HCT116 (cell line): ENCODE measurements around the gene RMDN2. TPM values are rescaled to one million over a fixed set of nuclear protein-coding genes. Genes with fewer than 3 reads are reported as not detected.

ENCODE experiments used
- ATAC-seq: fragments of 200-7000 bp; cut with Tn5 transposase; 2 replicates; pipeline ENCODE4 v1.9.1; 2020; ENCODE audit warnings: mild to moderate bottlenecking, moderate library complexity
- BruUV-seq: library from RNA; stranded (reverse); fragments of 400-500 nt; replicated peaks from 2 replicates; lab custom pipeline; 2021; lab: Mats Ljungman, UMichigan
- CTCF ChIA-PET: fragments of 300-600 bp; sonication (Branson Sonifier 250); formaldehyde crosslinking; loops from one replicate; lab custom pipeline; 2021; ENCODE audit warnings: antibody characterized with exemption; lab: Charles Lee
- POLR2A ChIA-PET: fragments of 300-600, 350-600 bp; sonication (Branson Sonifier 250); formaldehyde crosslinking; loops from one replicate; lab custom pipeline; 2021; ENCODE audit warnings: antibody characterized with exemption; lab: Charles Lee
- RAD21 ChIA-PET, 2 experiments: fragments of 300-600 bp; sonication (Branson Sonifier 250); formaldehyde crosslinking; loops; one replicate each; lab custom pipeline; 2023; ENCODE audit warnings: low total read pairs in 2 of 2; ENCODE audit not compliant: uncharacterized antibody in 2 of 2, unreplicated experiment in 2 of 2, low non-redundant PET in 1 of 2; lab: Charles Lee
- DNase-seq: peaks from one replicate; pipeline ENCODE4 v3.0.0-alpha.2; 2010; ENCODE audit warnings: low read depth, low spot score
- H2AFZ ChIP-seq: fragments of 200-600 bp; shearing (Covaris generic), sonication (generic); 2 replicates; pipeline ENCODE4 v1.6.1; 2017; ENCODE audit warnings: low read depth, mixed run types, mixed read lengths, antibody characterized with exemption, low read length; ENCODE audit not compliant: poor library complexity, severe bottlenecking
- H3K27ac ChIP-seq: 2 replicates; pipeline ENCODE4 v1.5.1; 2012; ENCODE audit warnings: low read depth, low read length
- H3K27me3 ChIP-seq: fragments of 200-600 bp; sonication (generic); 2 replicates; pipeline ENCODE4 v1.6.1; 2016; ENCODE audit warnings: mixed run types, low read length, mixed read lengths; ENCODE audit not compliant: insufficient read depth
- H3K36me3 ChIP-seq, 2 experiments: fragments of 200-500 bp in 1 of 2; fragments of 200-600 bp in 1 of 2; sonication (Bioruptor generic) in 1 of 2; sonication (generic) in 1 of 2; 2 replicates each; pipeline versions ENCODE4 v1.5.1 to v1.6.1; 2014 to 2016; ENCODE audit warnings: low read length in 2 of 2, inconsistent platforms in 1 of 2, mixed read lengths in 1 of 2, mixed run types in 1 of 2; ENCODE audit not compliant: insufficient read depth in 2 of 2, control insufficient read depth in 1 of 2
- H3K4me1 ChIP-seq, 2 experiments: fragments of 200-600 bp in 1 of 2; sonication (generic) in 1 of 2; 2 replicates each; pipeline versions ENCODE4 v1.5.1 to v1.6.1; 2012 to 2017; ENCODE audit warnings: low read length in 2 of 2, inconsistent platforms in 1 of 2, mild to moderate bottlenecking in 1 of 2, mixed read lengths in 1 of 2, mixed run types in 1 of 2, moderate library complexity in 1 of 2; ENCODE audit not compliant: insufficient read depth in 2 of 2, control insufficient read depth in 1 of 2
- H3K4me2 ChIP-seq: fragments of 200-600 bp; sonication (generic); 2 replicates; pipeline ENCODE4 v1.6.1; 2017; ENCODE audit warnings: mixed run types, low read length, mixed read lengths
- H3K4me3 ChIP-seq, 2 experiments: fragments of 200-600 bp in 1 of 2; sonication (generic) in 1 of 2; replicated peaks in 1 of 2; 2 replicates each; pipeline ENCODE4 v1.5.1; 2011 to 2016; ENCODE audit warnings: low read length in 2 of 2, control low read depth in 1 of 2, low read depth in 1 of 2, mild to moderate bottlenecking in 1 of 2, mixed read lengths in 1 of 2, mixed run types in 1 of 2
- H3K79me2 ChIP-seq: fragments of 200-600 bp; sonication (generic); 2 replicates; pipeline ENCODE4 v1.6.1; 2017; ENCODE audit warnings: mild to moderate bottlenecking, mixed run types, low read length, moderate library complexity, mixed read lengths; ENCODE audit not compliant: insufficient read depth
- H3K9ac ChIP-seq: fragments of 200-600 bp; sonication (generic); 2 replicates; pipeline ENCODE4 v1.6.1; 2016; ENCODE audit warnings: low read length, mixed read lengths
- H3K9me2 ChIP-seq: fragments of 200-600 bp; sonication (generic), shearing (Covaris generic); 2 replicates; pipeline ENCODE4 v1.6.1; 2017; ENCODE audit warnings: mixed run types, mild to moderate bottlenecking, moderate library complexity; ENCODE audit not compliant: insufficient read depth
- H3K9me3 ChIP-seq, 2 experiments: fragments of 200-500 bp in 1 of 2; fragments of 200-600 bp in 1 of 2; sonication (Bioruptor generic) in 1 of 2; sonication (generic) in 1 of 2; 2 replicates each; pipeline ENCODE4 v1.6.1; 2014 to 2017; ENCODE audit warnings: low read length in 2 of 2, mixed read lengths in 2 of 2, inconsistent platforms in 1 of 2, low read depth in 1 of 2, mild to moderate bottlenecking in 1 of 2, mixed run types in 1 of 2, moderate library complexity in 1 of 2; ENCODE audit not compliant: control insufficient read depth in 1 of 2, insufficient read depth in 1 of 2
- H4K20me1 ChIP-seq: fragments of 200-600 bp; sonication (generic), shearing (Covaris generic); 2 replicates; pipeline ENCODE4 v1.6.1; 2017; ENCODE audit warnings: mixed run types, mild to moderate bottlenecking, moderate library complexity; ENCODE audit not compliant: insufficient read depth
- CBX3 ChIP-seq: IDR thresholded peaks from 2 replicates; pipeline ENCODE4 v1.6.1; 2012; ENCODE audit warnings: low read depth
- CEBPB ChIP-seq: IDR thresholded peaks from 2 replicates; pipeline ENCODE4 v1.6.1; 2012; ENCODE audit warnings: low read depth
- EGR1 ChIP-seq: IDR thresholded peaks from 2 replicates; pipeline ENCODE4 v1.6.1; 2012; ENCODE audit warnings: low read depth
- ELF1 ChIP-seq: IDR thresholded peaks from 2 replicates; pipeline ENCODE4 v1.6.1; 2012; ENCODE audit warnings: low read depth, borderline replicate concordance
- POLR2A ChIP-seq: IDR thresholded peaks from 2 replicates; pipeline ENCODE4 v1.7.0; 2011; ENCODE audit warnings: borderline replicate concordance; ENCODE audit not compliant: insufficient read depth, insufficient read length; ENCODE audit errors: extremely low read depth
- RAD21 ChIP-seq: IDR thresholded peaks from 2 replicates; pipeline ENCODE4 v1.6.1; 2012; ENCODE audit warnings: low read depth, mild to moderate bottlenecking
- TCF7L2 ChIP-seq: IDR thresholded peaks from 2 replicates; pipeline ENCODE4 v1.7.0; 2011; ENCODE audit warnings: borderline replicate concordance, inconsistent platforms; ENCODE audit not compliant: insufficient read depth, insufficient read length; ENCODE audit errors: extremely low read depth
- ZFX ChIP-seq: fragments of 450-650 bp; IDR thresholded peaks from 2 replicates; pipeline ENCODE4 v1.6.1; 2017
- intact Hi-C: fragments of 100-400 bp; cut with micrococcal nuclease; formaldehyde crosslinking; loops from 2 replicates; pipeline ENCODE4 v1.10.0; 2022
- total RNA-seq: library from RNA; stranded (reverse); gene quantifications from one replicate; pipeline ENCODE4 v1.2.1, GENCODE V29; 2021; ENCODE audit not compliant: unreplicated experiment
- TF ChIP-seq, protein P1 (sequence below): IDR thresholded peaks from 2 replicates; pipeline ENCODE4 v1.6.1; 2012
- TF ChIP-seq, protein P2 (sequence below), 3 experiments: fragments of 200-600 bp in 1 of 3; sonication (generic) in 1 of 3; IDR thresholded peaks in 2 of 3; conservative IDR thresholded peaks in 1 of 3; 2 replicates each; pipeline ENCODE4 v1.5.1; 2012 to 2017; ENCODE audit warnings: low read depth in 2 of 3, low read length in 2 of 3, antibody characterized with exemption in 1 of 3, borderline replicate concordance in 1 of 3, control low read depth in 1 of 3, mild to moderate bottlenecking in 1 of 3, mixed read lengths in 1 of 3, mixed run types in 1 of 3, moderate library complexity in 1 of 3; ENCODE audit not compliant: insufficient read depth in 1 of 3

Gene RMDN2
- total RNA-seq, 1 experiment from 2014 or later: 4.5 TPM

DNA sequence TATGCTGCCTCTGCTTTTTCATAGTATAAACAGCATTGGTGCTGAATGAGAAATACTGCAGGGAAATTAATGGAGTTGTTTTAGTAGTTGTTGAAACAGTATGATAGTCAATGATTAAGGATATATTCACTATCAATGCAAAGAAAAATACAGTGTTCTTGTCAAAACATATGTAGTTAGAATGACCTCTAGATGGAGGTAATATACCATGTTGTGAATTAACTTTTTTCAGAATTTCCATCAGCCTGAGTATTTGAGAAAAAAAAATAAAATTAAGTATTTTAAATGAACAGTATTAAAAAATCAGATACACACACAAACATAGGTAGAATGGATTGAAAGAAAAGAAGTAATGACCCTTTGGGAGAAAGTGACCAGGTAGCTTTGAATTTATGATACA, 59.5 kb downstream of the RMDN2 start:
- POLR2A ChIA-PET: no interaction called here
- H3K27ac ChIP-seq: no peak overlapping the region
- no peaks in the 10 kb centered on the region for H3K9me3 ChIP-seq
- no peaks in the 10 kb centered on the region for H3K9me2 ChIP-seq
- H3K4me3 ChIP-seq: no peak overlapping the region
- TF ChIP-seq CBX3: no peak
- no peak for TF ChIP-seq ELF1
- TF ChIP-seq, protein P1, sequence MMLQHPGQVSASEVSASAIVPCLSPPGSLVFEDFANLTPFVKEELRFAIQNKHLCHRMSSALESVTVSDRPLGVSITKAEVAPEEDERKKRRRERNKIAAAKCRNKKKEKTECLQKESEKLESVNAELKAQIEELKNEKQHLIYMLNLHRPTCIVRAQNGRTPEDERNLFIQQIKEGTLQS: no peak
- TF ChIP-seq RAD21: peak; percentile 60
- no peak for TF ChIP-seq ZFX
- TF ChIP-seq, protein P2, sequence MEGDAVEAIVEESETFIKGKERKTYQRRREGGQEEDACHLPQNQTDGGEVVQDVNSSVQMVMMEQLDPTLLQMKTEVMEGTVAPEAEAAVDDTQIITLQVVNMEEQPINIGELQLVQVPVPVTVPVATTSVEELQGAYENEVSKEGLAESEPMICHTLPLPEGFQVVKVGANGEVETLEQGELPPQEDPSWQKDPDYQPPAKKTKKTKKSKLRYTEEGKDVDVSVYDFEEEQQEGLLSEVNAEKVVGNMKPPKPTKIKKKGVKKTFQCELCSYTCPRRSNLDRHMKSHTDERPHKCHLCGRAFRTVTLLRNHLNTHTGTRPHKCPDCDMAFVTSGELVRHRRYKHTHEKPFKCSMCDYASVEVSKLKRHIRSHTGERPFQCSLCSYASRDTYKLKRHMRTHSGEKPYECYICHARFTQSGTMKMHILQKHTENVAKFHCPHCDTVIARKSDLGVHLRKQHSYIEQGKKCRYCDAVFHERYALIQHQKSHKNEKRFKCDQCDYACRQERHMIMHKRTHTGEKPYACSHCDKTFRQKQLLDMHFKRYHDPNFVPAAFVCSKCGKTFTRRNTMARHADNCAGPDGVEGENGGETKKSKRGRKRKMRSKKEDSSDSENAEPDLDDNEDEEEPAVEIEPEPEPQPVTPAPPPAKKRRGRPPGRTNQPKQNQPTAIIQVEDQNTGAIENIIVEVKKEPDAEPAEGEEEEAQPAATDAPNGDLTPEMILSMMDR (IDR thresholded peaks at IDR 0.05 in 2 of 3, conservative IDR thresholded peaks at IDR 0.05 in 1 of 3; ENCODE audit: borderline replicate concordance in 1 of 3, insufficient read depth in 1 of 3, low read depth in 2 of 3, low read length in 2 of 3): peak in 2 of 3 experiments; percentile 30 to 32; a peak in 3 of 6 replicates
- no peak for TF ChIP-seq CEBPB
- no peak for TF ChIP-seq POLR2A
- no peak for TF ChIP-seq EGR1
- no peak for TF ChIP-seq TCF7L2
- TF ChIP-seq, all 23 proteins: peak for 2
- peaks cover 0 to 6% of the 10 kb centered on the region in 2 experiments; a peak in 2 of 4 replicates for H3K4me1 ChIP-seq
- H4K20me1 ChIP-seq: no peaks in the 10 kb centered on the region
- ChIA-PET CTCF (interaction anchor here (3.3 kb wide), 1 partner anchor 290 kb away, joined by 9 read pairs; no protein-coding TSS in a partner anchor), RAD21 (no interaction called here)
- no TSS peak for BruUV-seq
- ATAC-seq (no peak), DNase-seq (no peak)
- H3K4me2 ChIP-seq: no peak overlapping the region
- intact Hi-C loops: loop anchor here (10.0 kb wide), 1 partner anchor 740 kb away; no protein-coding TSS in a partner anchor
- H3K27me3 ChIP-seq: no peaks in the 10 kb centered on the region
- H3K79me2 ChIP-seq: no peaks in the 10 kb centered on the region
- H3K9ac ChIP-seq: no peak overlapping the region
- no peak overlapping the region for H2AFZ ChIP-seq
- H3K36me3 ChIP-seq: no peaks in the 10 kb centered on the region
